AG04449 (cell line): ENCODE results near the gene NUDCD2.

Source experiments
- CTCF ChIA-PET: fragments of 350-600 bp; formaldehyde crosslinking; extraction: SDS; loops from one replicate; lab custom pipeline; 2021; ENCODE audit warnings: antibody characterized with exemption; lab: Yijun Ruan, JAX
- POLR2A ChIA-PET: fragments of 400-600, 350-600 bp; formaldehyde crosslinking; extraction: SDS; loops from one replicate; lab custom pipeline; 2020; ENCODE audit warnings: antibody characterized with exemption, inconsistent platforms; lab: Yijun Ruan, JAX
- DNase-seq: peaks from one replicate; pipeline ENCODE4 v3.0.0-alpha.2; 2010; ENCODE audit warnings: low read depth, low spot score
- H3K4me3 ChIP-seq: 2 replicates; pipeline ENCODE4 v1.5.1; 2011; ENCODE audit warnings: low read depth, mild to moderate bottlenecking, control low read depth, low read length
- CTCF ChIP-seq: IDR thresholded peaks from one replicate; pipeline ENCODE4 v1.5.1; 2011; ENCODE audit warnings: mild to moderate bottlenecking, moderate library complexity, low read length, control low read depth, inconsistent platforms; ENCODE audit not compliant: insufficient read depth; ENCODE audit errors: missing control alignments

NUDCD2 gene

GRCh38 chr5:163453705-163454104 is 6.2 kb downstream of the NUDCD2 start:
- ChIA-PET POLR2A (no interaction called here), CTCF (no interaction called here)
- no peak for DNase-seq
- H3K4me3 ChIP-seq = no peak overlapping the region
- TF ChIP-seq CTCF = no peak

- H3K4me3 ChIP-seq = no peak overlapping the region
- CTCF ChIA-PET = no interaction called here
- TF ChIP-seq CTCF = no peak
- no peak for DNase-seq
- POLR2A ChIA-PET = no interaction called here
Measured at GRCh38 chr5:163451489-163451888, 8.4 kb downstream of the NUDCD2 start.

GRCh38 chr5:163448491-163448890 is 11.4 kb downstream of the NUDCD2 start:
- no peak for TF ChIP-seq CTCF
- no peak for DNase-seq
- H3K4me3 ChIP-seq = no peak overlapping the region
- CTCF ChIA-PET = no interaction called here
- POLR2A ChIA-PET = interaction anchor here (0.6 to 1.4 kb wide), 3 partner anchors 9 to 12 kb away, joined by 3 read pairs; partner anchors contain the start of genes HMMR and NUDCD2

- H3K4me3 ChIP-seq = no peak overlapping the region
- ChIA-PET CTCF (interaction anchor here (0.6 kb wide), 1 partner anchor 12 kb away, joined by 3 read pairs; no protein-coding TSS in a partner anchor), POLR2A (interaction anchor here (1.4 kb wide), 1 partner anchor 12 kb away, joined by 3 read pairs; the partner anchor contains the start of genes HMMR and NUDCD2)
- DNase-seq = no peak
- TF ChIP-seq CTCF = no peak
Measured at GRCh38 chr5:163447875-163448274, 12.0 kb downstream of the NUDCD2 start.

GRCh38 chr5:163447191-163447590 is 12.7 kb downstream of the NUDCD2 start:
- DNase-seq = no peak
- ChIA-PET POLR2A (no interaction called here), CTCF (interaction anchor here (0.6 kb wide), 1 partner anchor 12 kb away, joined by 3 read pairs; no protein-coding TSS in a partner anchor)
- TF ChIP-seq CTCF = no peak
- H3K4me3 ChIP-seq = no peak overlapping the region

GRCh38 chr5:163445345-163445744 is 14.6 kb downstream of the NUDCD2 start:
- H3K4me3 ChIP-seq = no peak overlapping the region
- ChIA-PET CTCF (interaction anchor here (0.8 kb wide), 1 partner anchor 11 kb away, joined by 3 read pairs; no protein-coding TSS in a partner anchor), POLR2A (no interaction called here)
- no peak for TF ChIP-seq CTCF
- no peak for DNase-seq
